Thyroid gland (tissue), 4 donors: ENCODE data around the gene NDUFS2. TPM values are rescaled to one million over a fixed set of nuclear protein-coding genes. Genes with fewer than 3 reads are reported as not detected.
A peak's percentile ranks its signal among the peaks of the same experiment; 100 is the strongest.

Experiments
- DNase-seq, 2 donors: peaks; one replicate each; pipeline ENCODE4 v3.0.0-alpha.2; 2019
- H3K27ac ChIP-seq, 3 donors: fragments of 200-600 bp; sonication (generic); 1 replicate in 2 of 3; 2 replicates in 1 of 3; pipeline ENCODE4 v1.5.1; 2016 to 2019; ENCODE audit warnings: mild to moderate bottlenecking in 1 of 3, moderate library complexity in 1 of 3
- H3K27me3 ChIP-seq: fragments of 200-600 bp; sonication (generic); one replicate; pipeline ENCODE4 v1.5.1; 2019
- H3K36me3 ChIP-seq, 2 donors: fragments of 200-600 bp; sonication (generic); one replicate each; pipeline ENCODE4 v1.5.1; 2016 to 2019
- H3K4me1 ChIP-seq, 2 donors: fragments of 200-600 bp; sonication (generic); one replicate each; pipeline ENCODE4 v1.5.1; 2017 to 2019
- H3K4me3 ChIP-seq, 3 donors: fragments of 200-600 bp; sonication (generic); replicated peaks in 1 of 3; 1 replicate in 2 of 3; 2 replicates in 1 of 3; pipeline ENCODE4 v1.5.1; 2016; ENCODE audit warnings: mild to moderate bottlenecking in 1 of 3
- H3K9me3 ChIP-seq: fragments of 200-600 bp; sonication (generic); one replicate; pipeline ENCODE4 v1.5.1; 2017
- POLR2A ChIP-seq, 2 donors: fragments of 450-650 bp; IDR thresholded peaks; one replicate each; pipeline ENCODE4 v1.6.1; 2017; ENCODE audit warnings: antibody characterized with exemption in 2 of 2, mild to moderate bottlenecking in 2 of 2, moderate library complexity in 1 of 2
- WGBS, 2 donors: methylation state at CpG; one replicate each; pipeline ENCODE4 v1.1.5; 2017; 5-methylcytosine and 5-hydroxymethylcytosine counted together
- intact Hi-C: fragments of 100-400 bp; cut with DNase I; formaldehyde crosslinking; loops from one replicate; pipeline ENCODE4 v1.15.1; 2023
- total RNA-seq, 4 donors: library from RNA; depleted of rRNA; stranded (reverse); fragments of >200 nt; gene quantifications; one replicate each; pipeline ENCODE4 v1.2.3, GENCODE V29; 2016
- TF ChIP-seq, protein P1 (sequence below), 6 experiments: fragments of 200-600 bp in 3 of 6; fragments of 450-650 bp in 3 of 6; sonication (generic) in 3 of 6; IDR thresholded peaks; one replicate each; pipeline ENCODE4 v1.5.1; 2016 to 2019; ENCODE audit warnings: antibody characterized with exemption in 6 of 6, mild to moderate bottlenecking in 2 of 6, inconsistent platforms in 1 of 6, moderate library complexity in 1 of 6

The NDUFS2 gene
- total RNA-seq, 4 donors from 2014 or later = 75.4 to 122 (median 99.9) TPM

DNA sequence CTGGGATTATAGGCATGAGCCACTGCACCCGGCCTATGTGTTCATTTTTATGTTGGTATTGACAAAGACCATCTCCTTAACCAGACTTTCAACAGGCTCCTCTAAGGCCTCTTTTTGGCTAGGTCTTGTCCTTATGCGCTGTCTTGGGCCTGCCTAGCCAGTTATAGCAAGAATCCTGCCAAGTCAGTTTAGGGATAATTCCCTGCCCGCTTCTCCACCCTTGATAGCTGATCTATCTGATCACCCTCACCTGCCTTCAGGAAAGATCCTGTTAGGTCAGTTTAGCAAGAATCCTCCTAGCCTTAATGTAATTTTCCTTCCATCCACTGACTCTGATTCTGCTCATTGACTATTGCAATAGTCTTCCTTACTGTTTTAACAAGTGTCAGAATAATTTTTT, 22.5 kb upstream of the NDUFS2 start:
- intact Hi-C loops = loop anchor here (10.0 kb wide), 1 partner anchor 45 kb away; the partner anchor contains the start of genes APOA2 and TOMM40L
- no peak for TF ChIP-seq POLR2A (IDR thresholded peaks at IDR 0.05)
- TF ChIP-seq, protein P1, sequence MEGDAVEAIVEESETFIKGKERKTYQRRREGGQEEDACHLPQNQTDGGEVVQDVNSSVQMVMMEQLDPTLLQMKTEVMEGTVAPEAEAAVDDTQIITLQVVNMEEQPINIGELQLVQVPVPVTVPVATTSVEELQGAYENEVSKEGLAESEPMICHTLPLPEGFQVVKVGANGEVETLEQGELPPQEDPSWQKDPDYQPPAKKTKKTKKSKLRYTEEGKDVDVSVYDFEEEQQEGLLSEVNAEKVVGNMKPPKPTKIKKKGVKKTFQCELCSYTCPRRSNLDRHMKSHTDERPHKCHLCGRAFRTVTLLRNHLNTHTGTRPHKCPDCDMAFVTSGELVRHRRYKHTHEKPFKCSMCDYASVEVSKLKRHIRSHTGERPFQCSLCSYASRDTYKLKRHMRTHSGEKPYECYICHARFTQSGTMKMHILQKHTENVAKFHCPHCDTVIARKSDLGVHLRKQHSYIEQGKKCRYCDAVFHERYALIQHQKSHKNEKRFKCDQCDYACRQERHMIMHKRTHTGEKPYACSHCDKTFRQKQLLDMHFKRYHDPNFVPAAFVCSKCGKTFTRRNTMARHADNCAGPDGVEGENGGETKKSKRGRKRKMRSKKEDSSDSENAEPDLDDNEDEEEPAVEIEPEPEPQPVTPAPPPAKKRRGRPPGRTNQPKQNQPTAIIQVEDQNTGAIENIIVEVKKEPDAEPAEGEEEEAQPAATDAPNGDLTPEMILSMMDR (IDR thresholded peaks at IDR 0.05) = no peak
- Histone ChIP-seq H3K27me3 (no peaks in the 10 kb centered on the region), H3K36me3 (peaks cover 3 to 4% of the 10 kb centered on the region in 2 donors), H3K9me3 (no peaks in the 10 kb centered on the region), H3K4me1 (peaks cover 8 to 17% of the 10 kb centered on the region in 2 donors), H3K4me3 (no peak overlapping the region), H3K27ac (no peak overlapping the region)
- DNase-seq = no peak
- 92% methylated on average over 3 of the region's 3 CpGs for WGBS, 2 donors

DNA sequence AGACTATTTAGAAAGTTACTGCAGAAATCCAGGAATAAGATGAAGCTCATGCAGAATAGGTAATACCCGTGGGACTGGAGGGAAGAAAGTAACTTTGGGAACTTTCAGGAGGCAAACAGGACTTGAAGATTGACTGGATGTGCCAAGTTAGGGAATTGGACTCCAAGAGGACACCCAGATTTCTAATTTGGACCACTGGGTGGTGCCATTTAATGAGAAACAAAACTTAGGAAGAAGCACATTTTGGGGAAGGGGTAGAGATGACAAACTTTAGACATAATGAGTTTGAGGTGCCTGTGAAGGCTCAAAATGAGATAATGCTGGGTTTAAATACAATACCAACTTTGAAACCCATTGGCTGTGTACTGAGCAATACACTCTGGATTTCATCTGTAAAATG, 21.5 kb upstream of the NDUFS2 start:
- H3K4me1 ChIP-seq = peaks cover 8 to 20% of the 10 kb centered on the region in 2 donors
- H3K27ac ChIP-seq = no peak overlapping the region
- intact Hi-C loops = no loop called here
- WGBS, 2 donors = 49 to 62% methylated on average over 1 of the region's 1 CpG
- no peaks in the 10 kb centered on the region for H3K27me3 ChIP-seq
- no peaks in the 10 kb centered on the region for H3K9me3 ChIP-seq
- no peak for DNase-seq
- TF ChIP-seq POLR2A (IDR thresholded peaks at IDR 0.05) = no peak
- TF ChIP-seq, protein P1 (IDR thresholded peaks at IDR 0.05) = no peak
- H3K36me3 ChIP-seq = no peaks in the 10 kb centered on the region
- H3K4me3 ChIP-seq = no peak overlapping the region

GRCh38 chr1:161182214-161182613, 20.0 kb upstream of the NDUFS2 start:
- Histone ChIP-seq H3K4me3 (no peak overlapping the region), H3K4me1 (peaks cover 0 to 15% of the 10 kb centered on the region in 2 donors), H3K27ac (no peak overlapping the region), H3K27me3 (no peaks in the 10 kb centered on the region), H3K36me3 (no peaks in the 10 kb centered on the region), H3K9me3 (no peaks in the 10 kb centered on the region)
- WGBS, 2 donors = 95 to 100% methylated on average over 1 of the region's 1 CpG
- intact Hi-C loops = no loop called here
- no peak for TF ChIP-seq POLR2A (IDR thresholded peaks at IDR 0.05)
- TF ChIP-seq, protein P1 (IDR thresholded peaks at IDR 0.05) = no peak
- no peak for DNase-seq

DNA sequence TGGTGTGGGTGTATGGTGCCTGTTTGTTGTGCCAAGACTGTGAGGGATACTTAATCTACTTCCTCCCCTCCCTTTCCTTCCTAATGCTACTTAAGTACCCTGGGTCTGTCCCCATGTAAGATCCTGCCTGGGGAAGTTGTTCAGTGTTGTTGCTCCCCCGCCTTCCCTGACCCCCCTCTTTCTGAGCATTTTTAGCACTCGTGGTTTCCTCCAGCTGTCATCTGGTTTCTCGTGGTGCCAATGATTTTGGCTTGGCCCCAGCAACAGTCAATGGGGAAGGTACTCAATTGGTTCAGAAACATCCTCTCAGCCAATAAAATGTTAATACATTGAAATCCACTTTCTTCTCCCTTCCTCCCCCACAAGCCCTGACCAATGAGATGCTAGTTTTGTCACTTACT, 16.9 kb upstream of the NDUFS2 start:
- peaks cover 0 to 8% of the 10 kb centered on the region in 2 donors for H3K4me1 ChIP-seq
- no peaks in the 10 kb centered on the region for H3K27me3 ChIP-seq
- peak; percentile 45 to 49 for DNase-seq
- TF ChIP-seq, protein P1 (IDR thresholded peaks at IDR 0.05) = no peak
- no peak for TF ChIP-seq POLR2A (IDR thresholded peaks at IDR 0.05)
- H3K36me3 ChIP-seq = no peaks in the 10 kb centered on the region
- H3K4me3 ChIP-seq = no peak overlapping the region
- H3K9me3 ChIP-seq = no peaks in the 10 kb centered on the region
- H3K27ac ChIP-seq = peak overlapping the region in 2 of 3 donors; percentile 54 to 79
- WGBS, 2 donors = 21 to 24% methylated on average over 3 of the region's 3 CpGs
- intact Hi-C loops = no loop called here

DNA sequence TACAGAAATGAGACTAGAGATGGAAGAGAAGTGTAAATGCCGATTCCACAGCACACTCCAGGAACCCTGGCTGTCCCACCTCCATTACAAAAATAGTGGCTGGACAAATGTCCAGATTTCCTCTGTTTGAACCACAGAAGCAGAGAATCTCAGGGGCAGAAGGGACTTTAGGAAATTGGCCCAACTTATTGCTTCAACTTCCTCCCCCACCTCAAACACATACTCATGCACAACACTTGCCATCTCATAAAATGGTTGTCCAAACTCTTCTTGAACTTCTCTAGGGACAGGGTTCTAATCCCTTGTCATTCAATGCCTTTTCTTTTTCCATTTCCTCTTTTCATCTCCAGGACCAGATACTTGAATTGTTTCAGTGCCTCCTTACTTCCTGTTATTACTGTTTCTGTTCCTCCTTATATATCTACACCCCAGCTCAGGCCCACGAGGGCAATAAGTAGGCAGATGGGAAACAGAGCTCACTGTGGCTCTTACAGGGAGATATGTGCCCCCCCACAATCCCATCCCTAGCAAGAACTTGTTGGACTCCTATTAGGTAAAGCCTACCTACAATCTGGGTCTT, 16.3 kb upstream of the NDUFS2 start:
- no peak for DNase-seq
- Histone ChIP-seq H3K9me3 (no peaks in the 10 kb centered on the region), H3K36me3 (no peaks in the 10 kb centered on the region), H3K27ac (peak overlapping the region in 2 of 3 donors; percentile 54 to 79), H3K27me3 (no peaks in the 10 kb centered on the region), H3K4me1 (peaks cover 0 to 8% of the 10 kb centered on the region in 2 donors), H3K4me3 (no peak overlapping the region)
- intact Hi-C loops = no loop called here
- 42 to 54% methylated on average over 2 of the region's 2 CpGs for WGBS, 2 donors
- no peak for TF ChIP-seq POLR2A (IDR thresholded peaks at IDR 0.05)
- TF ChIP-seq, protein P1 (IDR thresholded peaks at IDR 0.05) = no peak
